PC-9 (cell line): Measurements from ENCODE around the gene DCTD.

Experiments used
- CTCF ChIP-seq: fragments of 200-600 bp; sonication (generic); conservative IDR thresholded peaks from 2 replicates; pipeline ENCODE4 v1.6.1; 2017; ENCODE audit warnings: mixed run types, antibody characterized with exemption, mild to moderate bottlenecking, moderate library complexity
- EZH2 ChIP-seq: fragments of 200-600 bp; sonication (generic); IDR thresholded peaks from 2 replicates; pipeline ENCODE4 v1.8.0; 2017; ENCODE audit warnings: antibody characterized with exemption, low read depth

- TF ChIP-seq CTCF (no peak), EZH2 (no peak)
Observed at GRCh38 chr4:182927505-182927904, 10.3 kb upstream of the DCTD start.
